Gastroesophageal sphincter (tissue), 3 donors: ENCODE data around the gene GLRX2.

Experiments
- POLR2A ChIP-seq, 2 donors: fragments of 450-650 bp; IDR thresholded peaks; one replicate each; pipeline ENCODE4 v1.6.1; 2017; ENCODE audit warnings: antibody characterized with exemption in 2 of 2, mild to moderate bottlenecking in 2 of 2, moderate library complexity in 1 of 2
- POLR2AphosphoS5 ChIP-seq: sonication (generic); formaldehyde crosslinking; IDR thresholded peaks from one replicate; pipeline ENCODE4 v1.6.1; 2017; ENCODE audit warnings: antibody characterized with exemption
- TF ChIP-seq, protein P1 (sequence below), 4 experiments: fragments of 200-600 bp in 2 of 4; fragments of 450-650 bp in 2 of 4; sonication (generic) in 1 of 4; IDR thresholded peaks; one replicate each; pipeline ENCODE4 v1.5.1; 2017 to 2019; ENCODE audit warnings: antibody characterized with exemption in 4 of 4, mild to moderate bottlenecking in 2 of 4, moderate library complexity in 2 of 4

DNA sequence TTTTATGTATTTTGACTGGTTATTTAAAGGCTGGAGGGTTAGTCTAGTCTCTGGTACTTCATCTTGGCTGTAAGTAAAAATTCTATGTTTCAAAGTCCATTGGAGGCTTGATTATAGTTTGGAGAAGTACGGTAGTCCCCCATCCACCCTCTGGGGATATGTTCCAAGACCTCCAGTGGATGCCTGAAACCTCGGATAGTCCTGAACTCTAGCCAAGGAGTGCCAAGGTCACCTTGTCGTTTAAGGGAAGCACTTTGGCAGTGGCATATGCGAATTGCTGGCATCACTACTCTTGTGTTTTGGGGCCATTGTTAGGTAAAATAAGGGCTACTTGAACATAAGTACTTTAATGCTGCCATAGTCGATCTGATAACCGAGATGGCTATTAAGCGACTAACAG lies 35.0 kb upstream of the GLRX2 start:
- TF ChIP-seq, protein P1, sequence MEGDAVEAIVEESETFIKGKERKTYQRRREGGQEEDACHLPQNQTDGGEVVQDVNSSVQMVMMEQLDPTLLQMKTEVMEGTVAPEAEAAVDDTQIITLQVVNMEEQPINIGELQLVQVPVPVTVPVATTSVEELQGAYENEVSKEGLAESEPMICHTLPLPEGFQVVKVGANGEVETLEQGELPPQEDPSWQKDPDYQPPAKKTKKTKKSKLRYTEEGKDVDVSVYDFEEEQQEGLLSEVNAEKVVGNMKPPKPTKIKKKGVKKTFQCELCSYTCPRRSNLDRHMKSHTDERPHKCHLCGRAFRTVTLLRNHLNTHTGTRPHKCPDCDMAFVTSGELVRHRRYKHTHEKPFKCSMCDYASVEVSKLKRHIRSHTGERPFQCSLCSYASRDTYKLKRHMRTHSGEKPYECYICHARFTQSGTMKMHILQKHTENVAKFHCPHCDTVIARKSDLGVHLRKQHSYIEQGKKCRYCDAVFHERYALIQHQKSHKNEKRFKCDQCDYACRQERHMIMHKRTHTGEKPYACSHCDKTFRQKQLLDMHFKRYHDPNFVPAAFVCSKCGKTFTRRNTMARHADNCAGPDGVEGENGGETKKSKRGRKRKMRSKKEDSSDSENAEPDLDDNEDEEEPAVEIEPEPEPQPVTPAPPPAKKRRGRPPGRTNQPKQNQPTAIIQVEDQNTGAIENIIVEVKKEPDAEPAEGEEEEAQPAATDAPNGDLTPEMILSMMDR (IDR thresholded peaks at IDR 0.05), result no peak
- no peak for TF ChIP-seq POLR2AphosphoS5
- TF ChIP-seq POLR2A (IDR thresholded peaks at IDR 0.05), result no peak
